ENCODE measurements around the gene MTA3.

The MTA3 gene

GRCh38 chr2:42752816-42753813, 184.7 kb downstream of the MTA3 start:
- peak overlapping the region; percentile 37 to 60 for H3K4me3 ChIP-seq (ENCODE audit: low read depth in 1 of 2, low read length in 1 of 2)
- peak overlapping the region; percentile 96 for H3K27ac ChIP-seq
- no peaks in the 10 kb centered on the region for H3K27me3 ChIP-seq
- no peaks in the 10 kb centered on the region for H3K36me3 ChIP-seq
- H3K4me1 ChIP-seq (ENCODE audit: control insufficient read depth in 1 of 2, insufficient read depth in 1 of 2, low read depth in 1 of 2, low read length in 1 of 2), result peaks cover 59 to 63% of the 10 kb centered on the region in 2 experiments
- no peaks in the 10 kb centered on the region for H3K9me3 ChIP-seq
- no peak for TF ChIP-seq CTCF (IDR thresholded peaks at IDR 0.05)

GRCh38 chr2:42754021-42754775, 185.8 kb downstream of the MTA3 start:
- no peak for TF ChIP-seq CTCF (IDR thresholded peaks at IDR 0.05)
- Histone ChIP-seq H3K36me3 (no peaks in the 10 kb centered on the region), H3K4me1 (ENCODE audit: control insufficient read depth in 1 of 2, insufficient read depth in 1 of 2, low read depth in 1 of 2, low read length in 1 of 2) (peaks cover 59 to 63% of the 10 kb centered on the region in 2 experiments), H3K9me3 (no peaks in the 10 kb centered on the region), H3K27ac (peak overlapping the region; percentile 96), H3K4me3 (ENCODE audit: low read depth in 1 of 2, low read length in 1 of 2) (no peak overlapping the region), H3K27me3 (no peaks in the 10 kb centered on the region)

GRCh38 chr2:42754776-42755140, 186.3 kb downstream of the MTA3 start:
- Histone ChIP-seq H3K27ac (peak overlapping the region; percentile 96), H3K9me3 (no peaks in the 10 kb centered on the region), H3K4me3 (ENCODE audit: low read depth in 1 of 2, low read length in 1 of 2) (no peak overlapping the region), H3K27me3 (no peaks in the 10 kb centered on the region), H3K4me1 (ENCODE audit: control insufficient read depth in 1 of 2, insufficient read depth in 1 of 2, low read depth in 1 of 2, low read length in 1 of 2) (peaks cover 60 to 65% of the 10 kb centered on the region in 2 experiments), H3K36me3 (no peaks in the 10 kb centered on the region)
- TF ChIP-seq CTCF (IDR thresholded peaks at IDR 0.05), result no peak

GRCh38 chr2:42755191-42755880, 186.9 kb downstream of the MTA3 start:
- Histone ChIP-seq H3K4me3 (ENCODE audit: low read depth in 1 of 2, low read length in 1 of 2) (peak overlapping the region in 1 of 2 experiments; percentile 38), H3K4me1 (ENCODE audit: control insufficient read depth in 1 of 2, insufficient read depth in 1 of 2, low read depth in 1 of 2, low read length in 1 of 2) (peaks cover 65 to 68% of the 10 kb centered on the region in 2 experiments)

More at GRCh38 chr2:42755191-42755880, 186.9 kb downstream of the MTA3 start:
- H3K27me3 ChIP-seq, result no peaks in the 10 kb centered on the region
- H3K9me3 ChIP-seq, result no peaks in the 10 kb centered on the region
- no peak for TF ChIP-seq CTCF (IDR thresholded peaks at IDR 0.05)
- peak overlapping the region; percentile 96 for H3K27ac ChIP-seq
- no peaks in the 10 kb centered on the region for H3K36me3 ChIP-seq
